NCI-H2196 (cell line): ENCODE results near the gene MAPK7.

Experiments used
- DNase-seq: peaks from one replicate; lab custom pipeline; 2025; ENCODE audit not compliant: unreplicated experiment; lab: John Stamatoyannopoulos, UW

MAPK7 gene

DNA sequence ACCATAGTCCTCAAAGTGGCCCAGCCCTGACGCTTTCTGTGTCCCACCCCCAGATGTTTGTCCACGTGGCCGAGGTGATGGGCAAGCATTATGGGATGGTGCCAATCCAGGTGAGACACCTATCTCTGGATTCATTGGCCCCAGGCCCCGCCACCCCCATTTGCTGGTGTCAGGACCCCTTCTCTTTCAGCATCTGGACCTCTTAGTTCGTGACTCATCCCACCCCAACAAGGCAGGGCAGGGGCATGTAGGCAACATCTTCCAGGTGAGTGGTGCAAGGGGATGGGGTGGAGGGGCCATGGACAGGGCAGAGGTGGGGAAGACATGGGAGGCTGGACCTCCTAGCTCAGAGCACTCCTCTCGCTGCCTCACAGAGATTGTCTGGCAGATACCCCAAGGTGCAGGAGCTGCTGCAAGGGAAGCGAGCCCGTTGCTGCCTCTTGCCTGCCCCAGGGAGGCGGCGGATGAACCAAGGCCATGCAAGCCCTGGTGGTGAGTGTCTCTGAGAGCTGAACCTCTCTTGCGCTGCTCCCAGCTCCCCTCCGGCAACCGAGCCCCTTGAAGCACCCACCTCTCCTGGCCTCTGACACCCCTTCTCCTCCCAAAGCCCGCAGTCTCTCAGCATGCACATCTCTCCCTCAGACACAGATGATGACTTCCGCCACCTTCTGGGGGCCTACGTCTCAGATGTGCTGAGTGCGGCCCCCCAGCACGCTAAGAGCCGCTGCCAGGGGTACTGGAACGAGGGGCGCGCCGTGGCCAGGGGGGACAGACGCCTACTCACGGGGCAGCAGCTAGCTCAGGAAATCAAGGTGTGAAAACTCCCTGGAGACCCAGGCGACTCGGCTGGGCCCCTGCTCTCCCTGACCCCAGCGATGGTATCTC is 36.3 kb downstream of the MAPK7 start:
- DNase-seq = no peak

- no peak for DNase-seq
Observed at GRCh38 chr17:19415311-19415710, 37.0 kb downstream of the MAPK7 start.

DNA sequence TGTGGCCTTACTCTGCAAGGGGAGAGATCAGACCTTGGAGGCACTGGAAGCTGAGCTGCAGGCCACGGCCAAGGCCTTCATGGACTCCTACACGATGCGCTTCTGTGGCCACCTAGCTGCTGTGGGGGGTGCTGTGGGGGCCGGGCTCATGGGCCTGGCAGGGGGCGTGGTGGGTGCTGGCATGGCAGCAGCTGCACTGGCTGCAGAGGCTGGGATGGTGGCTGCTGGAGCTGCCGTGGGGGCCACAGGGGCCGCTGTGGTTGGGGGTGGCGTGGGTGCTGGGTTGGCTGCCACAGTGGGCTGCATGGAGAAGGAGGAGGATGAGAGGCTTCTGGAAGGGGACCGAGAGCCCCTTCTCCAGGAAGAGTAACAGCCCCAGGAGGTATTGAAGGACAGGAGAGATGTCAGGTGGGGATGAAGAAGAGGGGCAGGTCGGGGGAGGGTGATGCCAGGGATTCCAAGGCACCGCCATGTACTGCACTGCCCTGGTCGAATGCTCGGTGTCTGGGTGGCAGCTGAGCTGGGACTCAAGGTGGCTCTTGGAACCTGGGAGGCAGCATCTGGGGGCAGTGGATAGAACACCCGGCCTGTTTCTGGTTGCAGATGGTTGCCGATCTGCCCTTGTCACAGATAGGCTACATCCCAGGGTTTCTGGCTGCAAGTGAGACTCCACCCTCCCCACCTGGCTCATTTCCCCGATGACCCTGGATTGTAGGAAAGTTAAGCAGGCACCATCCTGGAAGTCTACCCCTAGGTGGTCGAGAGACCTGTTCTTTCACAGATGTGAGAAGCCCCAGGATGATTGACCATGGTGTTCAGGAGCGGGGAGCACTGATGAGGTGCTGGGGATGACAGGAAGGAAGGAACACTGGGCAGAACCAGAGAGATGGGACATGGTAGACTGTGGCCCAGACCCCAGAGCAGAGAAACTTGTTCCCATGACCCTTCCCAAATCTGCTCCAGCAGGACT is 37.8 kb downstream of the MAPK7 start:
- no peak for DNase-seq

DNA sequence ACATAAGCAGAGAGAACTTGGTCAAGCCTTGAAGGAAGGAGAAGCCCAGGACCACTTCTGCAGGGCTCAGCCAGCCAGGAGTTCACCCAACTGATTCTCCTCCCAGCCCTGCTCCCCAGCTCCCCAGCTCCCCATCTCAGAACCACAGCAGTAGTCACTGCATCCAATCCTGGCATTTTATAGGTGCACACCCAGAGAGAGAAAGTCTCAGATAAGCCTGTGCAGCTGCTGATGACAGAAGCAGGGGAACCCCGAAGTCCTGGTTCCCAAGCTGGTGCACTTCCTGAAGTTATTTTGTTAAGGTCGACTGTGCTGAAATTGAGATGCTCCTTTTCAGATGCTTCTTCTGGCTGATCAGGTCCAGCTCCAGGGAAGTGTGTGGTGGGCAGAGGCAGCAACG is 39.3 kb downstream of the MAPK7 start:
- DNase-seq = no peak

DNA sequence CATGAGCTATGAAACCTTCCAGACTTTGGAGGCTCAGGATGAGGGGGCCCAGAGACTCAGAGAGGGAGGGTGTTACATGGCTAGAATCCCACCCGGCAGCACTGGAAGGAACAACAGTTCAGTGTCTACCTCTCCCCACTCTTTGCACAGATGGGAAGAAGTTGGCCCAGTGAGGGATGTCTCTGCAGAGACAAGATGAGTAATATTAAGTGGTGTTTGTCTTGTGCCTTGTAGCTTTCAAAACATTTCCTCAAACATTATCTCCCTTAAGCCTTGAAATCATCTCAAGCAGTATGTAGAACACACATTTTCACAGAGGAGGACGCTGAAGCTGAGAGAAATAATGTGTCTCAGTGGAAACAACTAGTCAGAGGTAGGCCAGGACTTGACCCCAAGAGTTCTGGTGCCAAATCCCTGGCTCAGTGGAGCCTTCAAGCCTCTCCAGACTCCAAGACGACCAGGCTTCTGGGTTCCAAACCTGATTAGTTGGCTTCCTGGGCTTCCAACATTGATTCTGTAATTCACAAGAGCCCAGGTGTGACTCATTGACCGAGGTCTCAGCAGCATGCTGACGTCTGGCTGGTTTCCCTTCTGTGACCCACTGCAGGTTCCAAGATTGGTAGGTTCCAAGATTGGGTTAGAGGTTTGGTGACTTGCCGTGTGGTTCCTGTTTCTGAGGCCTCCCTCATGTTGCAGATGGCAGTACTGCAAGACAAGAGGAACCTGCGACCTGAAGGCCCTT is 40.1 kb downstream of the MAPK7 start:
- DNase-seq = no peak

DNA sequence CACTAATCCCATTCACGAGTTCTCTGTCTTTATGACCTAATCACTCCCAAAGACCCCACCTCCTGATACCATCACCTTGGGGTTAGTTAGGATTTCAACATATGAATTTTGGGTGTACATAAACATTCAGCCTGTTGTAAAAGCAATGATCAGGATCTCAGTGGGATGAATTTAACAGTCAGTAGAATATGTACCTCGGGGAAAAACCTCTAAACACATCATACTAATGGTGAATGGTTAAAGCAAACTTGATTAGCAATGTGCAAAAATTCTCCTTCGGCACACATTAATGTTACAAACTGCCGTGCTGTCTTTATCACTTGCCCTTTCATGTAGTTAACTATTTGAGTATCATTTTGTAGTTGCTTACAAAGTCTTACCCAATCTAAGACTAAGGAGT is 42.9 kb downstream of the MAPK7 start:
- DNase-seq = no peak

GRCh38 chr17:19421926-19422325 is 43.6 kb downstream of the MAPK7 start:
- no peak for DNase-seq

DNA sequence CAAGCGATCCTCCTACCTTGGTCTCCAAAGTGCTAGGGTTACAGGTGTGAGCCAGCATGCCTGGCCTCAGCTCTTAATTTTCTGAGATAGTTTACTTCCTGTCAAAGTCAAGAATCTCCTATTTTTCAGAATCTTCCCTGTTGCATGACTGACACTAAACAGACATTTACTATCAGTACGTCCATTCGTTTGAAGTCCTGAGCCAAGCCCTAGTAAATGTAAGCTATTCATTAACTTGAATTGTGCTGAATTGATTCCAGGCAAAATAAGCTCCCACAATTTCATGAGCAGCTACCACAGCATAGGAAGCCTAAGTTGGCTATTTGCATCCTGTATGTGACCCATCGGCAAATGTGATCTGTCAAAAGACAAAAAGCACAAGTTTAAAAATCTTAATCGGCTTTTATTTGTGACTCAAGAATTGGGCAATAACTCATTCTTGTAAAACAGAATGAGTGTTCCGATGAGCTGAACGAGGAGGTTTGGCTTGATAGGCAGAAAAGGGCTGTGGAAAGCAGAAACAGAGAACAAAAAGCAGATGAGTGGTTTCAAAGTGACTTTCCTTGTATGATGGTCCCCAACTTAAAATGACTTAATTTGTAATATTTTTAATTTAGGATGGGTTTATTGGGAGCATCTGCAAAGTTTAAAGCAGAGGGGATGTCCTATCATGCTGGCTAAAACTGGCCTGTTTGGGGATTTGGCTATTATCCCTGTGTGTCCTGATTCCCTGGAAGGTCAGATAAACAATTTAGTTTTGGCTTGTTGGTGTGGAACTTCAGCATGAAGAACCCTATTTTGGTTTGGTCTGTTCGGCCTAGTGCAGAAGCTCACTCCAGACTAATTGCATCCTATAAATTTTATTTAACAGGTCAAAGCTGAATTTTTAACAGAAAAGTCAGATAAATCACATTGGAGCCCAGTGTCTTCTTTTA is 46.9 kb downstream of the MAPK7 start:
- no peak for DNase-seq

DNA sequence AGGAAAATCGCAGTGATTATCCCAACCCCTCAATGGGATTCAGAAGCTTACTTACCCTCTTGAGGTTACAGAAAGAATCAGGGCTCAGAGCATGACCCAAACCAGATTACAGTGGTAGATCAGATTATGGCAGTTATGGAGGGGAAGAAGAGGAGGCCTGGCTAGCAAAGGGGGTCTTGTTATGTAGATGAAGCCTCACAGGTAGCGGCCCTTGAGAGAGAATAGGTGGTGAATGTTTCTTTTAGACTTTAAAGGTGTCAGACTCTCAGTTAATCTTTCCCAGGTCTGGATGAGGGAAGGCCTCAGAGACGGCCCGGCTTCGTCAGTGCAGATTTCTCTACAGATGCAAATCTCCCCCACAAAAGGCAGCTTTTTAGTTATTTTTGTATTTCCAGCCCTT is 48.3 kb downstream of the MAPK7 start:
- no peak for DNase-seq

GRCh38 chr17:19431691-19432090 is 53.4 kb downstream of the MAPK7 start:
- no peak for DNase-seq
